HepG2 (cell line): ENCODE measurements around the gene ST6GALNAC6. TPM values are rescaled to one million over a fixed set of nuclear protein-coding genes. Genes with fewer than 3 reads are reported as not detected.

Source experiments
- FUBP1 ChIP-seq: sonication (generic); formaldehyde crosslinking; IDR thresholded peaks from 2 replicates; pipeline ENCODE4 v1.5.1; 2020; ENCODE audit warnings: missing genetic modification reagents, mild to moderate bottlenecking, borderline replicate concordance
- HHEX ChIP-seq: IDR thresholded peaks from 2 replicates; pipeline ENCODE4 v1.6.1; 2016; ENCODE audit warnings: control low read depth
- NPAS2 ChIP-seq: sonication (generic); formaldehyde crosslinking; IDR thresholded peaks from 2 replicates; pipeline ENCODE4 v1.8.0; 2022; ENCODE audit warnings: mild to moderate bottlenecking, missing genetic modification reagents, borderline replicate concordance
- SAP130 ChIP-seq: IDR thresholded peaks from 2 replicates; pipeline ENCODE4 v1.6.1; 2016; ENCODE audit warnings: low read depth
- SNAPC4 ChIP-seq: sonication (generic); formaldehyde crosslinking; IDR thresholded peaks from 2 replicates; pipeline ENCODE4 v1.4.0; 2020; ENCODE audit warnings: mild to moderate bottlenecking, missing genetic modification reagents
- SNRNP70 ChIP-seq: fragments of 200-400 bp; formaldehyde crosslinking; IDR thresholded peaks from 2 replicates; pipeline ENCODE4 v1.6.1; 2017; ENCODE audit warnings: mild to moderate bottlenecking, low read depth, low read length, moderate library complexity
- TRIM24 ChIP-seq: sonication (generic); formaldehyde crosslinking; IDR thresholded peaks from 2 replicates; pipeline ENCODE4 v1.8.0; 2022; ENCODE audit warnings: mild to moderate bottlenecking, missing genetic modification reagents
- polyA plus RNA-seq, 8 experiments: library from polyadenylated mRNA; depleted of rRNA in 3 of 8; stranded (reverse) in 7 of 8; unstranded in 1 of 8; fragments of >200 nt; fragmentation: Illumina TruSeq in 4 of 8; extraction: Trizol in 4 of 8; gene quantifications; 2 replicates each; pipeline versions ENCODE4 v1.2.1 to v1.2.3, GENCODE V29; 2011 to 2016; ENCODE audit warnings: low read depth in 4 of 8, missing spikeins in 1 of 8, mixed read lengths in 1 of 8; ENCODE audit not compliant: insufficient read depth in 1 of 8
- total RNA-seq, 5 experiments: library from RNA; depleted of rRNA; stranded (reverse); fragments of >200 nt; fragmentation: Illumina TruSeq; extraction: Trizol; gene quantifications; 2 replicates each; pipeline ENCODE4 v1.2.3, GENCODE V29; 2016; ENCODE audit warnings: low read depth in 1 of 5

ST6GALNAC6 gene
- total and polyA plus RNA-seq, 2 of the 13 experiments (the other 11 are each of a cell fraction or from before 2014, with no cell fraction given) = 18.5 to 65.4 TPM

GRCh38 chr9:127912882-127913281 is 13.5 kb upstream of the ST6GALNAC6 start (continued):
- TF ChIP-seq SNAPC4 (CRISPR knock-in tag) = no peak
- no peak for TF ChIP-seq FUBP1 (CRISPR knock-in tag)
- TF ChIP-seq SNRNP70 = no peak
- 0 out of 2 replicates have a peak, but pooled peaks have one; percentile 18 for TF ChIP-seq SAP130 (CRISPR knock-in tag)
- no peak for TF ChIP-seq TRIM24 (CRISPR knock-in tag)
- no peak for TF ChIP-seq NPAS2 (CRISPR knock-in tag)
- TF ChIP-seq HHEX (CRISPR knock-in tag) = no peak
